Activated CD4-positive, alpha-beta T cell treated with anti-CD3 and anti-CD28 coated beads for 48 hours (primary cell): ENCODE results near the gene COPZ2.
"Not testable (repeated sequence)": the region's sequence is repeated elsewhere in the genome, so short reads cannot be mapped to it uniquely, and the experiment has no call there.

Experiments
- DNase-seq: peaks from one replicate; pipeline ENCODE4 v3.0.0-alpha.2; 2020

The COPZ2 gene

GRCh38 chr17:48003417-48004151 lies 34.0 kb downstream of the COPZ2 start:
- no peak for DNase-seq

- no peak for DNase-seq
Measured at GRCh38 chr17:48002916-48003416, 34.6 kb downstream of the COPZ2 start.

- DNase-seq: no peak
Measured at GRCh38 chr17:48002266-48002915, 35.2 kb downstream of the COPZ2 start.

GRCh38 chr17:48001657-48002056 lies 35.9 kb downstream of the COPZ2 start:
- DNase-seq: not testable (repeated sequence)

GRCh38 chr17:48001197-48001596 lies 36.4 kb downstream of the COPZ2 start:
- DNase-seq: no peak

GRCh38 chr17:47999582-47999981 lies 38.0 kb downstream of the COPZ2 start:
- DNase-seq: peak; percentile 18

- DNase-seq: no peak
Measured at GRCh38 chr17:47998044-47998443, 39.6 kb downstream of the COPZ2 start.

GRCh38 chr17:47997586-47997985 lies 40.0 kb downstream of the COPZ2 start:
- DNase-seq: no peak

GRCh38 chr17:47996201-47996600 lies 41.4 kb downstream of the COPZ2 start:
- DNase-seq: no peak

GRCh38 chr17:47995241-47995935 lies 42.2 kb downstream of the COPZ2 start:
- no peak for DNase-seq

- no peak for DNase-seq
Measured at GRCh38 chr17:47994724-47995123, 42.9 kb downstream of the COPZ2 start.

- no peak for DNase-seq
Measured at GRCh38 chr17:47993964-47994363, 43.6 kb downstream of the COPZ2 start.

GRCh38 chr17:47993031-47993564 lies 44.5 kb downstream of the COPZ2 start:
- no peak for DNase-seq

GRCh38 chr17:47992216-47992615 lies 45.4 kb downstream of the COPZ2 start:
- no peak for DNase-seq

- DNase-seq: no peak
Measured at GRCh38 chr17:47990962-47991731, 46.5 kb downstream of the COPZ2 start.

- DNase-seq: no peak
Measured at GRCh38 chr17:47989700-47990099, 47.9 kb downstream of the COPZ2 start.

- no peak for DNase-seq
Measured at GRCh38 chr17:47989159-47989558, 48.4 kb downstream of the COPZ2 start.

- not testable (repeated sequence) for DNase-seq
Measured at GRCh38 chr17:47988445-47988844, 49.2 kb downstream of the COPZ2 start.

GRCh38 chr17:47987240-47987835 lies 50.3 kb downstream of the COPZ2 start:
- no peak for DNase-seq

- no peak for DNase-seq
Measured at GRCh38 chr17:47986520-47986919, 51.1 kb downstream of the COPZ2 start.

GRCh38 chr17:47983492-47984223 lies 53.9 kb downstream of the COPZ2 start:
- no peak for DNase-seq
